Esophagus squamous epithelium (tissue), 4 donors: Measurements from ENCODE around the gene AZIN2.

Source experiments
- POLR2A ChIP-seq, 4 donors: fragments of 450-650 bp; IDR thresholded peaks; one replicate each; pipeline ENCODE4 v1.6.1; 2017; ENCODE audit warnings: antibody characterized with exemption in 4 of 4, mild to moderate bottlenecking in 4 of 4, moderate library complexity in 3 of 4
- TF ChIP-seq, protein P1 (sequence below), 6 experiments: fragments of 450-650 bp in 4 of 6; fragments of 200-600 bp in 2 of 6; sonication (generic) in 2 of 6; IDR thresholded peaks; one replicate each; pipeline ENCODE4 v1.5.1; 2016 to 2019; ENCODE audit warnings: antibody characterized with exemption in 6 of 6, mild to moderate bottlenecking in 4 of 6, moderate library complexity in 4 of 6

DNA sequence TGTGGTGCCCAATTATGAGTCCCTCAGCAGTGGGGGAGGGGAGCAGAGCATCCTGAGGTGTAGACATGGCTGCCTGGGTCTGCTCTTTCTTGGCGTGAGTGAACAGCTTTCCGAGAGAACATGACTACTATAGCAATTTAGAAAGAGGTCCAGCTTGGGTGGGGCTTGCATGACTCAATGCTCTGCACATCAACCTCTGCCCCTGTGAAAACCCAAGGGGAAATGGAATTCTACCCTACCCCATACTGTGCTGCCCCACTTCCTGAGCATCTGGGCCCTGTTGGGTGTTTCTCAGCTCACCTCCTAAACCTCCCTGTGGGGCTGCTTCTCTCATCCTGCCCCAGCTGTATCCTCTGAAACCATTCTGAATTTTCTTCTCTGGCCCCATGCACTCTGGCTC lies 8.2 kb upstream of the AZIN2 start:
- TF ChIP-seq, protein P1, sequence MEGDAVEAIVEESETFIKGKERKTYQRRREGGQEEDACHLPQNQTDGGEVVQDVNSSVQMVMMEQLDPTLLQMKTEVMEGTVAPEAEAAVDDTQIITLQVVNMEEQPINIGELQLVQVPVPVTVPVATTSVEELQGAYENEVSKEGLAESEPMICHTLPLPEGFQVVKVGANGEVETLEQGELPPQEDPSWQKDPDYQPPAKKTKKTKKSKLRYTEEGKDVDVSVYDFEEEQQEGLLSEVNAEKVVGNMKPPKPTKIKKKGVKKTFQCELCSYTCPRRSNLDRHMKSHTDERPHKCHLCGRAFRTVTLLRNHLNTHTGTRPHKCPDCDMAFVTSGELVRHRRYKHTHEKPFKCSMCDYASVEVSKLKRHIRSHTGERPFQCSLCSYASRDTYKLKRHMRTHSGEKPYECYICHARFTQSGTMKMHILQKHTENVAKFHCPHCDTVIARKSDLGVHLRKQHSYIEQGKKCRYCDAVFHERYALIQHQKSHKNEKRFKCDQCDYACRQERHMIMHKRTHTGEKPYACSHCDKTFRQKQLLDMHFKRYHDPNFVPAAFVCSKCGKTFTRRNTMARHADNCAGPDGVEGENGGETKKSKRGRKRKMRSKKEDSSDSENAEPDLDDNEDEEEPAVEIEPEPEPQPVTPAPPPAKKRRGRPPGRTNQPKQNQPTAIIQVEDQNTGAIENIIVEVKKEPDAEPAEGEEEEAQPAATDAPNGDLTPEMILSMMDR (IDR thresholded peaks at IDR 0.05), result no peak
- TF ChIP-seq POLR2A (IDR thresholded peaks at IDR 0.05), result no peak
